ENCODE results near the gene PLEKHM3. TPM values are rescaled to one million over a fixed set of nuclear protein-coding genes. Genes with fewer than 3 reads are reported as not detected.
A peak's percentile ranks its signal among the peaks of the same experiment; 100 is the strongest.
"Not testable (repeated sequence)": the region's sequence is repeated elsewhere in the genome, so short reads cannot be mapped to it uniquely, and the experiment has no call there.

Gene PLEKHM3
- polyA plus RNA-seq, 1 experiment: 7.0 TPM

- H3K9me3 ChIP-seq (ENCODE audit: control insufficient read depth, insufficient read depth, low read length): no peaks in the 10 kb centered on the region
- no peak overlapping the region for H3K4me3 ChIP-seq (ENCODE audit: low read depth, low read length)
- DNase-seq (ENCODE audit: low read depth, low spot score): peak; percentile 6
- ChIA-PET POLR2A (no interaction called here), CTCF (interaction anchor here (1.2 to 5.8 kb wide), 3 partner anchors 10 to 286 kb away, joined by 3 to 65 read pairs (median 5); no protein-coding TSS in a partner anchor)
- H3K27ac ChIP-seq (ENCODE audit: low read depth, low read length): no peak overlapping the region
- H3K27me3 ChIP-seq (ENCODE audit: control insufficient read depth, insufficient read depth, low read length): peaks cover 4% of the 10 kb centered on the region
- TF ChIP-seq CTCF (IDR thresholded peaks at IDR 0.05; ENCODE audit: low read depth, low read length): no peak
Observed at GRCh38 chr2:208031608-208032019, 6.3 kb upstream of the PLEKHM3 start.

GRCh38 chr2:208025814-208026184 lies 472 bp upstream of the PLEKHM3 start:
- ChIA-PET POLR2A (interaction anchor here (0.7 to 1.6 kb wide), 6 partner anchors 9 to 269 kb away, joined by 3 to 13 read pairs (median 3); no protein-coding TSS in a partner anchor), CTCF (interaction anchor here (0.8 to 4.7 kb wide), 3 partner anchors 14 to 280 kb away, joined by 4 to 46 read pairs (median 12); no protein-coding TSS in a partner anchor)
- Histone ChIP-seq H3K4me3 (ENCODE audit: low read depth, low read length) (peak overlapping the region; percentile 94), H3K27ac (ENCODE audit: low read depth, low read length) (peak overlapping the region; percentile 73), H3K9me3 (ENCODE audit: control insufficient read depth, insufficient read depth, low read length) (no peaks in the 10 kb centered on the region; the same call in 1 of the 2 replicates), H3K27me3 (ENCODE audit: control insufficient read depth, insufficient read depth, low read length) (no peaks in the 10 kb centered on the region)
- no peak for DNase-seq (ENCODE audit: low read depth, low spot score)
- TF ChIP-seq CTCF (IDR thresholded peaks at IDR 0.05; ENCODE audit: low read depth, low read length): no peak

GRCh38 chr2:208024091-208024490 lies 1.2 kb downstream of the PLEKHM3 start:
- no peak for DNase-seq (ENCODE audit: low read depth, low spot score)
- CTCF ChIA-PET: interaction anchor here (0.6 to 4.7 kb wide), 3 partner anchors 16 to 278 kb away, joined by 5 to 46 read pairs (median 12); no protein-coding TSS in a partner anchor
- no peak for TF ChIP-seq CTCF (IDR thresholded peaks at IDR 0.05; ENCODE audit: low read depth, low read length)
- Histone ChIP-seq H3K27ac (ENCODE audit: low read depth, low read length) (no peak overlapping the region), H3K27me3 (ENCODE audit: control insufficient read depth, insufficient read depth, low read length) (no peaks in the 10 kb centered on the region), H3K4me3 (ENCODE audit: low read depth, low read length) (no peak overlapping the region), H3K9me3 (ENCODE audit: control insufficient read depth, insufficient read depth, low read length) (no peaks in the 10 kb centered on the region; the same call in 1 of the 2 replicates)
- POLR2A ChIA-PET: no interaction called here

GRCh38 chr2:208020253-208020652 lies 5.1 kb downstream of the PLEKHM3 start:
- no peak for TF ChIP-seq CTCF (IDR thresholded peaks at IDR 0.05; ENCODE audit: low read depth, low read length)
- Histone ChIP-seq H3K27ac (ENCODE audit: low read depth, low read length) (no peak overlapping the region), H3K9me3 (ENCODE audit: control insufficient read depth, insufficient read depth, low read length) (no peaks in the 10 kb centered on the region; the same call in 1 of the 2 replicates), H3K4me3 (ENCODE audit: low read depth, low read length) (no peak overlapping the region), H3K27me3 (ENCODE audit: control insufficient read depth, insufficient read depth, low read length) (no peaks in the 10 kb centered on the region)
- DNase-seq (ENCODE audit: low read depth, low spot score): no peak
- CTCF ChIA-PET: interaction anchor here (2.0 kb wide), 1 partner anchor 20 kb away, joined by 8 read pairs; no protein-coding TSS in a partner anchor
- POLR2A ChIA-PET: no interaction called here

GRCh38 chr2:208018124-208018712 lies 7.1 kb downstream of the PLEKHM3 start:
- CTCF ChIA-PET: interaction anchor here (2.0 kb wide), 1 partner anchor 22 kb away, joined by 8 read pairs; no protein-coding TSS in a partner anchor
- H3K9me3 ChIP-seq (ENCODE audit: control insufficient read depth, insufficient read depth, low read length); H3K27me3 ChIP-seq (ENCODE audit: control insufficient read depth, insufficient read depth, low read length); POLR2A ChIA-PET; H3K4me3 ChIP-seq (ENCODE audit: low read depth, low read length); DNase-seq (ENCODE audit: low read depth, low spot score); H3K27ac ChIP-seq (ENCODE audit: low read depth, low read length): not testable (repeated sequence)

Measured in AG04450 (cell line).